Cardiac ventricle fibroblast (primary cell): ENCODE results near the gene STK39. TPM values are rescaled to one million over a fixed set of nuclear protein-coding genes. Genes with fewer than 3 reads are reported as not detected.

Experiments
- total RNA-seq: library from RNA; depleted of rRNA; stranded (reverse); fragments of >200 nt; gene quantifications from 2 replicates; pipeline ENCODE4 v1.2.3, GENCODE V29; 2015

The STK39 gene
- total RNA-seq: 6.4 and 8.5 TPM in 2 replicates

DNA sequence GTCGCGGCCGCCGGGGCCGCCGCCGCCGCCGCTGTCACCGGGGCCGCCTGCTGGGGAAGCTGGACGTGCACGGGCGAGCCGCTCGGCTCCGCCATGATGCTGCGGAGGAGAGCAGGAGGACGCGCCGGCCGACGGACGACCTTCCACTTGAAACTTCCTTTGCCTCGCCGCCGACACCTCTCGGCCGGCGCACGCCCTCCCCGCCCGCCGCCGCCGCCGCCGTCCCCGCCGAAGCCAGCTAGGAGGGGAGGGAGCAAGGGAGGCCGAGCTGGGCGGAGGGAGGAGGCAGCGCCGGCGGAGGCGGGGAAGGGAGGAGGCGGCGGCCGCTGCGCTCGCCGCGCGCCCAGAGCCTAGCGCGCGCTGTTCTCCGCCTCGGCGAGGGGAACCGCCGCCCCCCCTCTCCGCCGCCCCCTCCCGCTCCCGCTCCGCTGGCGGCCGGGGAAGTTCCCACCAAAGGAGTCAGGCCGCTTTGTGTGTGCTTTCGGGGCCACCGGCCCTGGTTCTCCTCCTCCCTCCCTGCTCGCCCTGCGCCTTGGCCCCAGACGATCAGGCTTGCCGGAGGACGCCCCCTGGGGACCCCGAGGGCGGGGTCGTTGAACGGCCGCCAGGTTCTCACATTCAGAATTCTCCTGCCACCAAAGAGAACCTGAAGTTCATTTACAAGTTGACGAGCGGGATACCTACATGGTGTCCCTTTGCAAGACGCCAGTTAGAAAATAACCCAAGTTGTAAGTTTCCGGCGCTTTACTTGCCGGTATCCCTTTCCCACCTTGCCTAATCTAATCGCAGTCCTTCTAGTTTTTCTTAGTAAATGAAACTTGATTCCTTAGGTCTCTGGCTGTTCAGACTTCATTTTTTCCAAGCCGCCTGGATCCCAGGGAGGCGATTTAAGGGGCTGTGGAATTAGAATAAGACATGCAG lies at the start of gene STK39:
Gene STK39 (minus strand): TSS at position 255 of the 921 bp plus-strand sequence. CDS start 160 bp downstream, at position 95.

Other genes with a start within 250 kb of the STK39 start
- gene CERS6, start 208.7 kb upstream of the STK39 start, total RNA-seq: 11.9 and 14.0 TPM in 2 replicates